Superior temporal gyrus (tissue), 1 donor: ENCODE data around the gene NSFL1C.

Experiments used
- DNase-seq: peaks from one replicate; pipeline ENCODE4 v3.0.0-alpha.2; 2016; ENCODE audit errors: extremely low spot score

NSFL1C gene

GRCh38 chr20:1484438-1485116 is 17.9 kb upstream of the NSFL1C start:
- no peak for DNase-seq

- DNase-seq = no peak
Measured at GRCh38 chr20:1479831-1480595, 13.4 kb upstream of the NSFL1C start.

DNA sequence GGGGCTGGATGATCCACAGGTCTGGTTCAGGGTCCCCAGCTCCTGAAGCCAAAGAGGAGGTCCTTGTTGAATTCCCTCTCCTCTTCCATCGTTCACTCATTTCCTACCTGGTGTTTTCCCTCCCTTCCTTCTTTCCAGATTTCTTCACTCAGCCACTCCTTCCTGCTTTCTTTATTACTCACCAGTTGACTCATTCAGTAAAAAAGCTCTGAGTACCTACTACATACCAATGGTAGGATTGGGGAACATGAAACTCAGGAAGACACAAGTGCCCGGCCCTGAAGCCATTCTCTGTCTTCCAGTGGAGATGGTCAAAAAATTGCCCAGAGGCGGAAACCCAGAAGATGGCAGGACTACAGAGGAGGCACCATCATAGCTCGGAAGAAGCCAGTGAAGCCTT is 11.9 kb upstream of the NSFL1C start:
- DNase-seq = no peak

GRCh38 chr20:1477896-1478490 is 11.3 kb upstream of the NSFL1C start:
- no peak for DNase-seq

- DNase-seq = no peak
Measured at GRCh38 chr20:1474817-1475603, 8.4 kb upstream of the NSFL1C start.

- no peak for DNase-seq
Measured at GRCh38 chr20:1474325-1474724, 7.7 kb upstream of the NSFL1C start.

- no peak for DNase-seq
Measured at GRCh38 chr20:1473246-1474220, 6.9 kb upstream of the NSFL1C start.

DNA sequence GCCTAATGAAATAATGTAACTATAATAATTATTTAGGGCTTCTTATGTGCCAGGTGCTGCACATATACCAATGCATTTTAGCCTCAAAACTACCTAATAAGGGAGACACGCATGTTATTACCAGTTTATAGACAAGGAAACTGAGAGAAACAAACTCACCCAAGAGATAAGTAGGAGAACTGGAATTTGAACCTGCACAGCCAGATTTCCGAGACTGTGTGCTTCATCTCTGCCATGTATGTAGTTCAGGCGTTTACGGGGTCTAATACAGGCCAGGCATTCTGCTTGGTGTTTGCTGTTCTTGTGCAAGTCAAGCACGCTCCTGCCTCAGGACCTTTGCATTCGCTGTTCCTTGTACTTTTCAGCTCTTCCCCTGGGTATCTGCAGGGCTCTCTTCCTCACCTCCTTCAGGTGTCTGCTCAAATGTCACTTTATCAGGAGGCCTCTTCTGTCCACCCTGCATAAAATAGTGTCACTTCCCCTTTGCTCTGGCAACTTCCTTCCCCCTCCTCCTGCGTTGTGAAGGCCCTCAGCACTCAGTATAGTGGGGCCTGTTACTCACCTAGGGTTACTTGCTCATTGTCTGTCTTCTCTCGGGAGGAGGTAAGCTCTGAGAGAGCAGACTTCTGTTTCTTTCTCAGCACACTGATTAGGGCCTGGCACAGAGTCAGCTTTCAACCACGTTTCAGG is 6.1 kb upstream of the NSFL1C start:
- DNase-seq = no peak

DNA sequence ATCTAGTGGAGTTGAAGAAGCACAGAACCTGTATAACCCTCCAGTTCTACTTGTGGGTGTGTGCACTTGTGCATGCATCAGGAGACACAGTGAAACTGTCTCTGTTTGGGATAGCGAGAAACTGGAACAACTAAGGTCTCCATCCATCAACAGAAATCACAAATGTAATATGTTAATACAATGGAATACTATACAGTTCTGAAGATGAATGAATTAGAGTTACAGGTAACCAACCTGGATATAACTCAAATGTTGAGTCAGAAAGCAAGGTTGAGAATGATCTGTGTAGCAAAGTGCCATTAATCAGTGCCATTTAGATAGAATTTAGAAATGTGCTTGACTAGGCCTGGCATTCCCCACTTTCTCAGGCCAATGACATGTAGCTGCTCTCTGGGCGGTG is 4.6 kb upstream of the NSFL1C start:
- no peak for DNase-seq

GRCh38 chr20:1469925-1470571 is 3.4 kb upstream of the NSFL1C start:
- DNase-seq = peak; percentile 66

DNA sequence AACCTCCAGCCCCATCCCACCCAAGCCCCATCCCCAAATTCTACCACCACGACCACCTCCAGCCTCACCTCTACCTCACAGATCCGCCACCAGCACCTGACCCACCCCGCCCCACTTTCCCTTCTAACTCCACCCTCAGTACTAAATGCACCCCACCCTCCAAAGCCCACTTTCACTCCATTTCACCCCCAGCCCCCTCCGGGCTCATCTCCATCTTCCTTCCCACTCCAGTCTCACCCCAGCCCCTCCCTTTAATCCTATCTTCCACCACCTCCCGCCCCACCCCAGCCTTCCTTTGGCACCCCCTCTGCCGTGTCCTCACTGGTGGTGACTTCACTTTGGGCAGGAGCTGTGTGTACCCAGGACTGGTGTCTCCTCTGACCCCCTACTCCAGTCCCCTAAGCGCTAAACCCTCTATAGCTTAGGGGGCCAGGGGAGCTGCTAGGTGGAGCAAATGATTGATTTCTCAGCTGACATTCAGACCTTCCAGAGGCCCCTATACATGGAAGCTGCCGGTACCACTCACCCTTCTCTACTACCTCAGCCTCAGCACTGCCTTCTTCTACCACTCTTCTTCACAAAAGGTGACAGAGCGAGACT is 2.8 kb upstream of the NSFL1C start:
- no peak for DNase-seq

DNA sequence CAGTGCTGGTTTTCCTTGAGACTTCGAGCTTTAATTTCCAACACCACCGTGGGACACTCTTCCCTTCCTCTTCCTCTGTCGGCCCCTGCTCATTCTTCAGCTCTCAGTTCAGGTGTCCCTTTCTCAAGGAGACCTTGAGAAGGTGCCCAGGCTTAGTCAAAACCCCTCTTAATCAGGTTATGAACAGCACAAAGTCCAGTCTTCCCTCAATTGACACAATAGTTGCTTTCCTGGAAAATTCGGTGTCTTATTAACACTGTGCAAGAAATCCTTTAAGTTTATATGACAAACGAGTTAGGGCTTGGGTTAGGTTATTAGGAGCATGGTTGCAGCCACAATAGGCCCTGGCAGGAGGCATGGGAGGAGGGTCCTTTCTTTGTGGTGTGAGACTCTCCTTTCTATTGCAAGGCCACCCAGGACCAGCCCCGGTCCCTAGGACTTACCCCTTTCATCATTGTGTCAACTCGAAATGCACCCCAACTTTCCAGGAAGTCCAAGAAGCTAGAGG is 1.5 kb upstream of the NSFL1C start:
- DNase-seq = no peak

DNA sequence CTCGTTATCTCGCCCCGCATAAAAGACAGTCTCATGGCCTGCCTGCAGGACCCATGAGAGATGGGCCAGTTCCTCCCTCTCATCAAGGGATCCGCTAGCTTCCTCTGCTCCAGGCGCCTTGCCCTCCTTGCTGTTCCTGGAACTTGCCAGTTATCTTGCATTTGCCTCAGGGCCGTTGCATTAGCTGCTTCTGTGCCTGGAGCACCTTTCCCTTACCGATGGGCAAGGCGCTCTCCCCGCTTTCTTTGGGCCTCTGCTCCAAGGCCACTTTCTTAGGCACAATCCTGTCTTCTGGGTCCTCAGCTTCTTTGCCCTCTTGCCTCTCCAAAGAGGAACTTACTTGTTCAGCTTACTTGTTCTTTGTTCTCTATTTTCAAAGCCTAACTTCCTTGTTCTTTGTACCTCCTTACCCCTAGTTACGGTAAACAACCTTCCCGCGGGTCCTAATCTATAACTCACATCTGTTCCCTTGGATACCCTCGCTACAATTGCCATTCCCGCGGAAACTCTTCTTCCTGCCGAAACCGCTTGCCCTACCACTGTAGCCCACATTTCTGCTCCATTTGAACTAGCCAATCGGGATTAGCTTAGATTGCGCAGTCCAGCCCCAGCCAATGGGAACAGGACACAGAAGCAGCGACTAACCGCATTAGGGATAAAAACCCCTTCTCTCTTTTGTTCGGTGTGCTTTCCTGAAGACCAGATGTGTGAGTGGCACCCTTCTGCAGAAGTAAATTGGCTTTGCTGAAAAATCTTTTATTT is 887 bp upstream of the NSFL1C start:
- no peak for DNase-seq

GRCh38 chr20:1467082-1467354 is 369 bp upstream of the NSFL1C start:
- DNase-seq = no peak

DNA sequence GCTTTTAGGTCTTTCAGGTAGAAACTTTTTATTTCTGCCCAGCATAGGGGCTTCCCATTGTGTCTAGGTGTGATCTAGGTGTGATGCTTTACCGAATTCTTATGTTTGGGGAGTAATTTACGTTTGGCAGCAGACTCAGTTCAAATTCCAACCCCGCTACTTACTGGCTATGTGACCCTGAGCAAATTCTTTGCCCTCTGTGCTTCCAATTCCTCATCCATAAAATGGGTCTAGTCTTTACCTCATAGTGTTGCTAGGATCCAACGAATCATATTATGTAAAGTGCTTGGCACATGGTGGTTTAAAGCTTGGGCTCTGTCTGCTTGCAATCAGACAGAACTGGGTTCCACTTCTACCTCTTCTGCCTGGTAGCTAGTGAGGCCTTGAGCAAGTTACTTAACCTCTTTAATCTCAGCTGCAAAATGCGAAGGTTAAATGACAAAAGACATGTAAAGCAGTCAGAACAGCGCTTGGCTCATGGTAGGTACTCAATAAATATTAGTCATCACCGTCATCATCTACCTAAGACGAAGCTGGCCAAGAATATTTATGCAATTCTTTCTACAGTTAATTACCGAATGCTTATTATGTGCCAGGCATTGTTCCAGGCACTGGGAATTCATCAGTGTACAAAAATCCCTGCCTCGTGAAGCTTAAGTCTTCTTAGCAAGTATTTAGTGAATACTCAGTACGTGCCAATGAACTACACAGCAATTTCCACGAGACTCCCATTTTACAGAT is 1.0 kb downstream of the NSFL1C start:
- DNase-seq = no peak

DNA sequence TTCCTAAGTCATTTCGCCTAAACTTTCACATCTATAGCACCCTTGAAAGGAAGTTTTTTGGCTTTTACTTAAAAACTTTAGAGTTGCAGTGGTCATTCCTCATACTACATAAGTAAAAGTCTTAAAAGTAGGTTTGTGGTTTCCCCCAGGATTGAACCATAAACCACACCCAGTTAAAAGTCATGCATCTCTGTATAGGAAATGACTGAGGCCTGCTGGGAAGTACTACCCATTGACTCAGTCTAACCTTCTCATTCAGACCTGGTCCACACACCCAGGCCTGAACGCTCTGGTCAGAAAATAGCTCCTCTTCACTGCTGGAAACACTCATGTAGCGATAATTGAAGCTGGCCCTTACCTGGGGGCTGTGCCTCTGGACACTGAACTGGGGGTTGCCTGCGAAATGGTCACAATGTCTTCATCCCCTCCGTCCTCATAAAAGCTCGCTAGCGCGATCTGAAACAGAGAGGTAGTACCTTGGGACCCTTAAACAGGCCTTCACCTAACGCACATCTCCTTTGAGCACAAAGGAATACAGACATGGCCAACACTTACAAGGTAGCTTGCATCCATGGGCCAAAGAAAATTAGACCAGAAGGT is 2.6 kb downstream of the NSFL1C start:
- no peak for DNase-seq

- DNase-seq = no peak
Measured at GRCh38 chr20:1462834-1463233, 3.8 kb downstream of the NSFL1C start.

GRCh38 chr20:1462001-1462400 is 4.6 kb downstream of the NSFL1C start:
- DNase-seq = no peak
